ENCODE measurements around the gene TEX261. TPM values are rescaled to one million over a fixed set of nuclear protein-coding genes. Genes with fewer than 3 reads are reported as not detected.
"Not testable (repeated sequence)": the region's sequence is repeated elsewhere in the genome, so short reads cannot be mapped to it uniquely, and the experiment has no call there.

Gene TEX261
- total RNA-seq, 1 experiment from 2014 or later: 43.3 TPM

DNA sequence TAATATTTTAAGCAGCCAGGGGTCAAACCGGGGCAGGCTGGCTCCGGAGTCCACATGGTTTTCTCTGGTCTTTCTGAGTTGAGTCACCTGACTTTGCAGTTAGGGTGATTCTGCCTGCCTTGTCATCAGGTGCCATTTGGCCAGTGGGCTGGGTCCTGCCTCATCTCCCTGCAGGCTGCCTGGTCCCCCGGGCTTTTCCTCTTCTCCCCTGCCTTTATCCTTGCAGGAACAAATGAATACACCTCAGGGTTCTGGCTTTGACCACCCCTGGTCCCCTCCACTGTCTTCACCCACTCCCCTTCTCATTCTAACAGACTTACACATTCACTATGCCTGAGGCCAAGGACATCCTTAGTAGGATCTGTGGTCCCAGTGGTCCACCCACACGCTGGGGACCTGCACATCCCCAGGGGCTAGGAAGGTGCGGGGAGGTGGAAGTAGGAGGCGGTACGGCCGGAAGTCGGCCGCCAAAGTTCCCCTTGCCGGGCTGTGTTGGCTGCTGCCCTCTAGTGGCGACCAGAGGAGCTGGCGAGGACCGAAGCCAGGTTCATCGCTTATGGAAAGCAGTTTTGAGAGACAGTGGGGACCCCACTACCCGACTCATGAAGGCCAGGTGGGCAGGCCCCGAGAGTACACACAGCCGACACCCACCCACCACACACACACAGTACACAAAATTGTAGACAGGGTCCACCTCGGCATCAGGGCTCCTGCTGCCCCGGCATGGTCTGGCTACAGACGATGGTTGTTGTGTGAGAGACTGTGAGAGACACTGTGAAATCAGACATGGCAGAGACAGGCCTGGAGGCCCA is 6.3 kb upstream of the TEX261 start:
- DNase-seq (ENCODE audit: low spot score): peak; percentile 77

DNA sequence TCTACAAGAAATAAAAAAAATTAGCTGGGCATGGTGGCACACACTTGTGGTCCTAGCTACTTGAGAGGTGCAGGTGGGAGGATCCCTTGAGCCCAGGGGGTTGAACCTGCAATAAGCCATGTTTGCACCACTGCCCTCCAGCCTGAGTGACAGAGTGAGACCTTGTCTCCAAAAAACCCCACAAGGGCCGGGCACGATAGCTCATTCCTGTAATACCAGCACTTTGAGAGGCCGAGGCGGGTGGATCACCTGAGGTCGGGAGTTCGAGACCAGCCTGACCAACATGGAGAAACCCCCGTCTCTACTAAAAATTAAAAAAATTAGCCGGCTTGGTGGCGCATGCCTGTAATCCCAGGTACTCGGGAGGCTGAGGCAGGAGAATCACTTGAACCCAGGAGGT is 5.3 kb upstream of the TEX261 start:
- not testable (repeated sequence) for DNase-seq (ENCODE audit: low spot score)

DNA sequence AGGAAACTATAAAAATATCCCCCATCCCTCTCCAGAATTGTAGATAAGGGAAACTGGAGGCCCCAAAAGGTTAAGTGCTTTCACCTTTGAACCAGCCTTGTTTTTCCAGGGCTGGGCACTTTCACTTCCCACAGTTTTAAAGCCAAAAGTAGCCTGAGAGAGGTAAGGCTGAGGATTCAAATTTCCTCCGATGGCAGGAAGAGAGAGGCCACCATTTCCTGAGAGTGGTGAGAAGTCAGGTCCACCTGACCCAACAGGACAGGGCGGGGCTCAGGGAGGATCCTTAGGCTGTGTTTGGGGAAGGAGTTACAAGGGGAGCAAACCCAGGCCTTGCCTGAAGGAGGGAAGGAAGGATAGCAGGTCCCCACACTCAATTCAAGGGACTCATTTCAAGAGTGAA is 4.7 kb upstream of the TEX261 start:
- DNase-seq (ENCODE audit: low spot score): no peak

DNA sequence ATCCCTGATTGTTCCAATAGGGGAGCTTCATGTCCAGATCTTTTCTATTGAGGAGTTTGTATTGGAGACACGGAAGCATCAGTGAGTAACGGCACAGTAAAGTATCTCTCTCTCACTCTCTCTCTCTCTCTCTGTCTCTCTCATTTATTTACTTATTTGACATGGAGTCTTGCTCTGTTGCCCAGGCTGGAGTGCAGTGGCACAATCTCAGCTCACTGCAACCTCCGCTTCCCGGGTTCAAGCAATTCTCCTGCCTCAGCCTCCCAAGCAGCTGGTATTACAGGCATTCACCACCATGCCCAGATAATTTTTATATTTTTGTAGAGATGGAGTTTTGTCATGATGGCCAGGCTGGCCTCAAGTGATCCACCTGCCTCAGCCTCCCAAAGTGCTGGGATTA is 4.2 kb upstream of the TEX261 start:
- not testable (repeated sequence) for DNase-seq (ENCODE audit: low spot score)

DNA sequence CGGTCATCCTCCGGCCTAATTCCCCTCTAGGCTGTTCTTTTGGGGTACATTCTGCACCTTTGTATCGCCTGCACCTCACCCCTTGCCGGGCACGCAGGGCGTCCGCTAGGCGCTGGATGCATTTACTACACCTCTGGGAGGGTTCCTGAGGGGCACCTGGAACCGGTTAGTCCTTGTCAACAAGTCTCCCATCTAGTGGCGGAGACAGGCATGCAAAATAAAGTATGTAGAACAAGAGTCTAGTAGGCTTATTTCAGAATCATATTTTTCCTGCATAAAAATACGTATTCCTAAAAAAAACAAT is 705 bp upstream of the TEX261 start:
- peak; percentile 65 for DNase-seq (ENCODE audit: low spot score)

DNA sequence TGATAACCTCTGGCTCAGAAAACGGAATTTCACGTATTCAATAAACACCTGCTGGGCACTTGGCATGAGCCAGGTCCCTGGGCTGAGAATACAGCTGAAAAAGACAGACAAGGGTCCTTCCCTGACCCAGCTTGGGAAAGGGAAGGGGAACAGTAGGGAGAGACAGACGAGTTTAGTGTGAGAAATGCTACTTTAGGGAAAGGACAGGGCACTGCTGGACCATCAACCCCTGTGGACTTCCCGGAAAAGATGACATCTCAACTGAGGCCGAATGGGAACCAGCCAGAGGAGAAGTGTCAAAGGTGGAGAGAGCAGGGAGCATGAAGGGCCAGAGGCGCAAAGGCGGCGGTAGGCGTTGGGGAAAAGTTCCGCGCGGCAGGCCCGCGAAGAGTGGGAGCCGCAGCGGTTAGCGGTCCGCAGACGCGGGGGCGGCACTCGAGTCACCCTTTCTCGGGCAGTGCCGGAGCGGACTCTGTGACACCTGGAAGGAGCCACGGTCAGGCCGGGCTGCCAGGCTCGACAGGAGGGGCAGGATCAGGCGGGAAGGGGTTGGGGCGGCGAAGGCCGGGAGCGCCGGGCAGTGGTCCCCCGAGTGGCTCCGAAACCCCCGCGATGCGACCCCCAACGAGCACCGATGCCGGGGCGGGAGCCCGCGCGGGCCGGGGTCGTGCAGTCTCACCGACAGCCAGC is 519 bp downstream of the TEX261 start:
- DNase-seq (ENCODE audit: low spot score): peak; percentile 33

DNA sequence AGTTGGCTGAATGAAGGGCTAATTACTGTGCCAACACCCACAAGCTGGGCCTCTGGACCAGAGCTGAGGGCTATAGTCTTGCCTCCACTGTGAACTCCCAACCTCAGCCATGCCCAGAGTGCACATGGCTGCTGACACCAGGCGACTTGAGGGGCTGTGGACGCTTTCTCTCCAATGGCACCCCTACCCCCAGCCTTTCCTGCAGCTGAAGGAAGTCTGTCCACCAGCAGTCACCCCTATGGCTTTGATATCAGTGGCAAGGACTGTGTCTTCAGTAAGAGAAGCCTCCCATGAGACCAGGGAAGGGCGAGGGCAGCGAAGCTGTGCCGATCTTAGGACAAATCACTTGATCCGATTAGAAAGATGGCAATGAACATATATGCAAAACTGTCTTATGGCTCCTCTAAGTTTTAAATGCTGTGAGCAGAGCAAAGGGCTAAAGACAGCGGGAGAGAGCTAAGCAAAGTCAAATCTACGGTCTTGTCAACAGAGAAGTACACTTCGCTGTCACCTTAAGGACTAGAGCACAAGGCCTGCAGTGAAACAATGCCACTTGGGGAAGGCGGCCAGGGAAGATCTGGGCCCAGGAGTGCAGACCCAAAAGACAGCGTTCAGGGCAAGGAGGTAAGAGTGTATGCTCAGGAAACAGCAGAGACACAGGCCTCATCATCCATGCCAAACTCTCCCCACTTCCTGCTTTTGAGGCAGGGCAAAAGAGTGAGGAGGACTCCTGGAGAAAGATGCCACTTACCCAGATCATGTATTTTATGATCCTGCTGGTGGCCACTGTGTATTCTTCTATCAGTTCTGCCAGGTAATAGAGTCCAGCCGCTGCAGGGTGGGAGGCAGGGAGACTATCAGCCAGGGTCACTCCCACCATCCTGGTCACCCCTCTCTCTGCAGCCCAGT is 1.5 kb downstream of the TEX261 start:
- DNase-seq (ENCODE audit: low spot score): no peak

DNA sequence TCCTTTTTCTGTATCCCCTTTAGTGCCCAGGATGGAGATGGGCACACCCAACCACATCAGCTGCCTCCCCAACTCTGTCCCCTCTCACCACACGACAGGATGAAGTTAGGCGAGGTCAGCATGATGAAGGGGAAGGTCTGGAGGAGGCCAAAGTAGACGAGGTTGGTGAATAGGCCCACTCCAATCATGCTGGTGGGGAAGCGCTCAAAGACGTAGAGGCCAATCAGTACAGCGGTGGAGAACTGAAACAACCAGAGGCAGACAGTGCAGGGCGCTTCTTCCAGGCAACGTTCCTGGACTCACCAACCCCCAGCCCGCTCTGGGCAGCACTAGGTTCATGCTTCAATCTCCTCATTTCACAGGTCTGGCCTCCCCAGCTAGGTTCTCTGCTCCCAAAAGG is 2.9 kb downstream of the TEX261 start:
- DNase-seq (ENCODE audit: low spot score): no peak

DNA sequence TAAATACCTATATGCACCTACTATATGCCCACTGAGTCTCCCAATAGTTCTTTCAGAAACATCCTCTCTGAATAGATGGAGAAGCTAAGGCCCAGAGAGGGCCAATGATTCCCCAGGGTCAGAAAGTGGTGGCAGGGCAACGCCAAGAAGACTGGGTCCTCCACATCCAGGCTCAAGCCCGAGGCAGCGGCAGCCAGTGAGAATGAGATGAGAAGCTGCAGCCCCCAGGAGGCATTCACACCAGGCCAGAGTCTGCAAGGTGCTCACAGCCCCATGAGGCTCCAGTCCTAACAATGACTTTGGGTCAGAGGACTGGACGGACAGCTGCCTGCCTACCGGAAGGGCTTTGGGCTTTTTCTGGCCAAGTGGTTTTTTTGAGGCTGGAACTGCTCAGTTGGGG is 3.5 kb downstream of the TEX261 start:
- no peak for DNase-seq (ENCODE audit: low spot score)

DNA sequence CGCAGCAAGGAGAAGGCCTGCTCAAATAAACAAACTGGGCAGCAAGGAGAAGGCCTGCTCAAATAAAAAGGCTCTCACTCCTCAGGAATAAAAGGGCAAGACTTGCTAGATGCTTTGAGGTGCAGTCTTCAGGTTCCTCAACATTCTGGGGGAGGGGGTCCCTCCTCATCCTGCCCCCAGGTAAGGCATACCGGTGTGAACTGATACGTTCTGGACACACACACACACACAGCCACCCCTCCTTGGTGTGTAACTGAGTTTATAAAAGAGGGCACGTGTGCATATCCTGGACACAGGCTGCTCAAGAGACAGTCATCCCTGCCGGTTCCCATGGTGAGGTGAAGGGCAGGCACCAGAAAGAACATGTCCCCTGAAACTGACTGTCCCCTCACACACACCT is 4.5 kb downstream of the TEX261 start:
- DNase-seq (ENCODE audit: low spot score): no peak

DNA sequence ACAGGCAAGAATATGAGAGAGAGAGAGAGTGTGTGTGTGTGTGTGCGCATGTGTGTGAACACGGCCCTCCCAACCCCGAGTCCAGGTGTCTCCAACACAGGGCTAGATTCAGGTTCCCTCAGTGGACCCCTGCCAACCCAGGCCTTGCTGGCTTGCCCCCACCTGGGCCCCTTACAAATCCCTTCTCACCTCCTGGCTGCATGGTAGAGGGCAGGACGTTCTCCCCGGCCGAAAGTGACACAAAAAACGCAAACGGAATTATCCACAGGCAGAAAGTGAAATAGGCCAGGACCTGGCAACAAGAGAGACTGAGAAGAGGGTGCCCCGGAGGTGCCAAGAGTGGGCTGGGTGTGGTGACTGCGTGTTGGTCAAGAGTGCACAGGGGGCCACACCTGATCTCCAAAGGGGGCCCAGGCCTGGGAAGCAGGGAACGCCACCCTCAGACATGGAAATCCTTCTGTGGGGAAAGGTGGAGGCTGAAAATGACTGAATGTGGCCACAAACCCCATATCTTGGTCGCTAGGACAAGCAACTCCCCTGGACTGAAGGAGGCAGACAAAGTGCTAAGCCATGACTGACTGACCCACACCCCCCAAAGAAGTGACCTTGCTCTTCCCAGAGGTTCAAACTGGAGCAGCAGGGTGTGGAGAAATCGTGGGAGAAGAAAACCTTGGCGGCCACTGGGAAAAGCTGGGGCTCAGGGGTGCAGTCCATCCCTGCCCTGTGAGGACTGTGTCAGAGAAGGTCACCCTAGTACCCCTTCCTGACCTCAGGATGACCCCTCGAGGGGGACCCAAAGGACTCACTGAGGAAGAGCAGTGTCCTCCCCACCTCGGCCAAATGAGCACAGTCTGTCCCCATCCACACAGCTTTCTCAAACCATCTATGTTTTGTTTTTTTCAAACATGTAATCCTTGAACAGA is 5.7 kb downstream of the TEX261 start:
- DNase-seq (ENCODE audit: low spot score): no peak

DNA sequence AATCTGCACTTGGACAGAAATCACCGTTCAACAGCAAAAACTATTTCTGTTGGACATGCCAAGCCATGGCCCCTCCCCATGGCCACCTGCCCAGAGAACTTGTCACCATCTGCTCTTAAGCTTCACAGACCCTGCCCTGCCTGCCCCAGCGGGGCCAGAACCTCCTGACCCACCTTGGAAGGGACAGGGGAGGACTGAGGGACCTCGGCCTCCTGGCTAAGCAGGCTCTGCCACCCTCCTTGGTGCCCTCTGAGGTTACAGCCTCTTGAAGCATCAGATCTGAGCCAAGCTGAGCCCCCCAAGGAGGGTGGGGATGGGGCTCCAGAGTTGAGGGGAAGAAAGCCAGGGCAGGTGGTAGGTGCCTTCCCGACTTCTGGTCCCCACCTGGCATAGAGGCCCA is 6.5 kb downstream of the TEX261 start:
- DNase-seq (ENCODE audit: low spot score): no peak

DNA sequence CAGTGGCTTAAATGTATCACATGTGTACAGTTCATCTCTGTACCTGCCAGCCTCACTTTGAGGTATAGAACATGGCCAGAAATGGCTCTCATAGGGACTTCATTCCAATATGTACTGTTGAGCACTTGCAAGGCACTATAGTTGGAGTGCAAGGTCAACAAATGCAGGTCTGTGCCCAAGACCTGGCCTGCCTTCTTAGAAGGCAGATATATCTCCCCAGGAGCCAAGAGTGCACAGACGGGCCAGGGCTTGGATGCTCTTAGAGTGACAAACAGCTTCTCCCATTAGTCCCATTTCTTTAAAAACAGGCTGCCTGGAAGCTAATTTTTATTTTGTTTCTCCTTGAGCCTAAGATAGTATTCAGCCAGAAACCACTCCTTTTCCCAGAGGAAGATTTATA is 7.3 kb downstream of the TEX261 start:
- DNase-seq (ENCODE audit: low spot score): no peak

DNA sequence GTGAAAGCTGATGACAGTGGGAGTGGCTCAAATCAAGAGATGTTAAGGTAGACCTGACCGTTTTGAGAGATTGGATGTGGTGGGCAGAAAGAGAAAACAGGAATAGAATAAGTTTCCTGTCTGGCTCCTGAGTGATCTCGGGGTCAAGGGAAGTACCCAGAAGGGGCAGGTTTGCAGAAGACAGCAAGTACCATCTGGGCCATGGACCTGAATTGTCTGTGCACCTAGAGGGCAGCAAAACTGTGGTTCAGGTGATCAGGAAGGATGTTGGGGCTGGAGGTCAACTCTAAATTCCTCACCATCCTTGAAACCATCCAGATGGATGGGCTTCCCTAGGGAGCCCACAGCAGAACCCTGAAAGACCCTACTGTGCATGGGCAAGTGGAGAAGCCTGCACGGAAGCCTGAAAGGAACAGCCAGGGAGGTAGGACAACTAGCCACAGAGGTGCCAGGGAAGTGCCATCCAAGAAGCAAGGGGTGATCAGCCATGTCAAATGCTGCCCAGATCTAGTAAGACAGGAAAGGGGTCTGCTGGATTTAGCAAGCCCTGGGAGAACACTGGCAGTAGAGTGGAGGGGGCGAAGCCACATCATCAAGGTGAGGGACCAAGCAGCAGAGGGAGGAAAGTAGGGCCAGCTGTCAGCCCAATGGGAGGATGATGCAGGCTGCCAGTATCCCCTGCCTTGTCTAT is 8.0 kb downstream of the TEX261 start:
- no peak for DNase-seq (ENCODE audit: low spot score)

DNA sequence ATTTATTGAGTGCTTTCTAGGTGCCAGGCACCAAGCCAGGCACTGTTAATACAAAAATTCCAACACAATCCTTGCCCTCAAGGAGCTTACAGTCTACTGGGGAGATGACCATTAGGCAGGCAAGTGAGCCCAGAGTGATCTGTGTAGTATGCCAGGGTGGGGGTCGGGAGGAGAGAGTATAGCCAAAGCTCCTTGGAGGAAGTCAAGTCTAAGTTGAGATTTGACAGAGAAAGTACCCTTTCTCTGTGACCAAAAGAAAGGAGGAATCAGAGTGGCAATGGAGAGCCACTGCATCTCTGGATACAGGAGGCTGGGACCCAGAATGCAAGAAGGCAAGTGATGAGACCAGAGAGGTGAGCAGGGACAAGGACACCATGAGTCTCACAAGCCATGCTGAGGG is 8.7 kb downstream of the TEX261 start:
- no peak for DNase-seq (ENCODE audit: low spot score)

DNA sequence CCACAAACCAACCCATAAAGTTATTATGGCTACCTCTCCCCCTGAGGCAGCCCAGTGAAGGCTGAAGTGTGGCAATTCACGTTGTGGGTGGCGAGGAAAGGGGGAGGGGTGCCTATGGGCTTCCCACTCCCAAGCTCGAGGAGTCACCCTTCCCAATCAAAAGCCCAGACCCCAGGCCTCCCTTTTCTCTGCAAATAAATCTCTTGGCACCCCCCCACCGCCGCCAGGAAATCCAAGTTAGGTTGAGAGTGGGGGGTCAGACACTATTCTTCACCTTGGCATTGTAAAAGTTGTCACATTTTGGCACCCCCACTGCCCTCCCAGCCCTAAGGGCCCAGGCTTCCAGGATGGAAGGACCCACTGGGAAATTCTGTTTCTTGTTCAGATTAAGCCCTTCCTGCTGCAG is 9.4 kb downstream of the TEX261 start:
- no peak for DNase-seq (ENCODE audit: low spot score)

DNA sequence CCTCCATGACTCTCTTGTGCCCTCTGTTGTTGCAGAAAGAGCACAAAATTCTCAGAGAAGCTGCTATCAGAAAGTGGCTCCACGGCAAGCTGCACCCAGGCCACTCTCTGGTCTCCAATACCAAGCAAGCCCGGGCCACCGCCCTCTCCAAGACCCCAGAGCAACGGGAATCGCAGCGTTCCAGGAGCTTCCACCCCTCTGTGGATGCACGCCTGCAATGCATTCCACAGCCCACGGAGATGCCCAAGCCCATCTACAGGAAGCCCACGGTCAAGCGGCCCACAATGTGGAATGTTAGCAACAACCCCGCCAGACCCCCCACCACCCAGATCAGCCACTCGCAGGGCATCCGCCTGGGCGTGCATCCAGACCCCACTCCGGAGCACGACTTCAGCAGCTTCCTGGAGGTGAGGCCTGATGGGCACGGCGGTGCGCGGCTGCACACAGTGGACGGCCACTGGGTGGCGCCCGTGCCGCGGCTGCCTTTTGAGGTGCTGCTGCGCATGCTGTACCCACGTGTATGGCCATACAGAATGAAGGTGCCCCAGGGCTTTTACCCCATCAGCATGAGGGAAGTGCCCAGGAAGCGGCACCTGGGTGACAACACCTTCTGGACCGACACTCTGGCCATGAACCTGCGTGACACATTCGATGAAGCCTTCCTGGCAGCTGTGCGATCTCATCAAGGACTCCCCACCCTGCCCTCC is 9.9 kb downstream of the TEX261 start:
- DNase-seq (ENCODE audit: low spot score): peak; percentile 79

DNA sequence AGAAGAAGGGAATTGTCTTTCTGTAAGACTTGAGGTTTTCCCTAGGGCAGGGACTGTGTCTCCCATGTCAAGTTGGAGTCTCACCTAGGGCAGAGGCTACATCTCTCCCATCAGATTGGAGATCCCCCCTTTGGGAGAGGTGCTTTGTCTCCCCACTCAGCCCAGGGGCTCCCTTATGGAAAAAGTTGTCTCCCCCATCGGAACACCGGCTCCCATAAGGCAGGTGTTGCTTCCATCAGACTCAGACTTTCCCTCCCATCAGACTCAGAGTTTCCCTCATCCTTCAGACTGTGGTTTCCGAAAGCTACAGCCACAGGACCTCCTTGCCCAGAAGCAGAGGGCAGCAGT is 10.5 kb downstream of the TEX261 start:
- DNase-seq (ENCODE audit: low spot score): no peak

DNA sequence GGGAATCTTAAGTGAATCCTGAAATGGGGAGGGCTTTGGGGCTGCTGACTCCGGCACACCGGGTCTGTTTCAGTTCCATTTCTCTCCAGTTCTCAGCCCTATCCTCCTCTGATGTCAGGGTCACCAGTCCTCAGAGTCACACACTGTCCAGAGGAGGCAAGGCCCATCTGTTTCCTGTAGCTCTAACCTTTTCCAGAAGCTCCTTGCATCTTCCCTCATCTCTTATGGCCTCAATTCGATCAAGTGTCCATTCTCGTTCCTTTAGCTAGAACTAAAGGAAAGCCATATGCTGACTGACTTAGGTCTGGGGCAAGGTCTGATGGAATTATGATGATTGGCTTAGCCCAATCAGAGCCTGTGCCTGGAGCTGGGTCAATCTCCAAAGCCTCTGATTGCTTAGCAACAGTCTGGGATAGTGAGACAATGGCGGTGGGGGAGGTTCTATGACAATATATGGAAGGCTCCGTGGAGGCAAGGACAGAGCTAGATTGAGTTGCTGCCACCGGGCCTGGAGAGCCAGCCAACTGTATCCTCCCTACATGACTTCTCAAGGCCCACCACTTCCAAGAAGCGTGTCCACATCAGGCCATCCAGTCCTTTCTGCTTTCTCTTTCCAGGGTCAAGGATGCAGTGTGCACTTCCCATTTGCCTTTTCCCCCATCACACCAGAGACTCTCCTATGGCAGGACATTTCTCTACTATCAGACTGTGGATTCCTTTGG is 11.0 kb downstream of the TEX261 start:
- DNase-seq (ENCODE audit: low spot score): no peak

DNA sequence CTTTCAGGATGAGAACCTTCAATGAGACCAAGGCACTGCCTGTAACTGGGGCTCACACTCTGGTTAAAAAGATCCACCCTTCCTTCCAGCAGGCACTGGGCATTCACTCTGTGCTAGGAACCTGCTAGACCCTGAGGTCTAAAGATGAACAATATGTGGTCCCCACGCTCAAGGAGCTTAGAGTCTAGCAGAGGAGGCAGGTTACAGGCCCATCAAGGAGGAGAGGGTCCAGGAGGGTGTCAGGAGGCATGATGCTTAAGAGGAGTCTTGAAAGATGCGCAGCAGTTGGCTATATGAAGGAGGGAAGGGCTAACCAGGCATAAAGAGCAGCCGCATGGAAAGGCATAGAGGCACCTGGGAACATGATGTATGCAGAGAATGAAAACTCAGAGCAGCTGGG is 11.7 kb downstream of the TEX261 start:
- no peak for DNase-seq (ENCODE audit: low spot score)
